Activated CD4-positive, alpha-beta T cell treated with anti-CD3 and anti-CD28 coated beads, Interleukin-2, amount 50 U/mL, for 24 hours (primary cell): ENCODE results near the gene SLC39A7.
A peak's percentile ranks its signal among the peaks of the same experiment; 100 is the strongest.

Source experiments
- DNase-seq, 2 donors: peaks; one replicate each; pipeline ENCODE4 v3.0.0-alpha.2; 2020; ENCODE audit warnings: low read depth in 1 of 2, low spot score in 1 of 2

The SLC39A7 gene

DNA sequence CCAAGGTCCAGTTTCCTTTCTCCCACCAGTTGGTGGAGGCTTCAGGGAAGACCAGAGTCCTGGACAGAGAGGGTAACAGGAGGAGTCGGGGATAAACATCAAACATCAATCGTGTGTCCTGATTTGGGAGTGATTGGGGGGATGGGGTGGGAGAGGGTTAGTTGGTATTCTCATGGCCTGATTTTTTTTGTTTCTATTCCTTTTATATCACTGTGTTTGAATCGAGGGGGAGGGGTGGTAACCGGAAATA is 3.4 kb downstream of the SLC39A7 start:
- DNase-seq = no peak

GRCh38 chr6:33204415-33205190 is 3.9 kb downstream of the SLC39A7 start, which contains the start of gene HSD17B8:
Gene HSD17B8 (plus strand): TSS chr6:33204655. CDS start chr6:33204669, 14 bp downstream.
- DNase-seq = peak; percentile 73 to 88

GRCh38 chr6:33205191-33206026 is 4.7 kb downstream of the SLC39A7 start:
- no peak for DNase-seq

DNA sequence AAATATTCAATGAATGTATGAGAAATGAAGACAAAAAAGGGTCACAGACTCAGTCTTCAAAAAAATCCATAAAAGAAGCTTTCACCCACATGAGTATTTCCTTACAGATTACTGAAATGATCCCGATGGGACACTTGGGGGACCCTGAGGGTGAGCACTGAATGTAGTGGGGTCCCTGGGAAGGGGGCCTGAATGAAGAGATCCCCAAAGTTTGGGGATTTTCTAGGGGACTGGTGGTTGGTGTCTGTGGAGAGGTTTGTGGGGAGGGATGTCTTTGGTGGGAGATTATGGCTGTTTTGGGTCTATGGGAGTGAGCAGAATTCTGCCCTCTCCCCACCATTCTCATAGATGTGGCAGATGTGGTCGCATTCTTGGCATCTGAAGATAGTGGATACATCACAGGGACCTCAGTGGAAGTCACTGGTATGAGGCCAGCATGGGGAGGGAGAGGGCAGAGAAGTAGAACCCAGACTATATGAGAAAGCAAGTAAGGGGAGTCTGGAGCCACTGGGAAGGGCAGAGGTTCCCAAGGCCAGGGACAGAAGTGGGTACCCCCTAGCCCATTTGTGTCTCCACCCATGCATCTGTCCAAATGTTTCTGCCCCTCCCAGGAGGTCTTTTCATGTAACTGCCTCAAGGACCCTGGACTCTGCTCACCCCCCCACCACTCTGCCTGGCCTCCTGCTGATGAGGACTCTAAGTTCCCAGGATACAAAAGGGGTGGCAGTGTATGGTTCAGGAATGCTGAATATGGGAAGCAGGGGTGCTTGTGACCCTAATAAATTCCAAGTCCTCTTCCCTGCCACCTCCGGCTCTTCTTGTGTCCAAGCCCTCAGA is 5.6 kb downstream of the SLC39A7 start:
- DNase-seq = no peak

- no peak for DNase-seq
Measured at GRCh38 chr6:33206864-33207551, 6.3 kb downstream of the SLC39A7 start.

DNA sequence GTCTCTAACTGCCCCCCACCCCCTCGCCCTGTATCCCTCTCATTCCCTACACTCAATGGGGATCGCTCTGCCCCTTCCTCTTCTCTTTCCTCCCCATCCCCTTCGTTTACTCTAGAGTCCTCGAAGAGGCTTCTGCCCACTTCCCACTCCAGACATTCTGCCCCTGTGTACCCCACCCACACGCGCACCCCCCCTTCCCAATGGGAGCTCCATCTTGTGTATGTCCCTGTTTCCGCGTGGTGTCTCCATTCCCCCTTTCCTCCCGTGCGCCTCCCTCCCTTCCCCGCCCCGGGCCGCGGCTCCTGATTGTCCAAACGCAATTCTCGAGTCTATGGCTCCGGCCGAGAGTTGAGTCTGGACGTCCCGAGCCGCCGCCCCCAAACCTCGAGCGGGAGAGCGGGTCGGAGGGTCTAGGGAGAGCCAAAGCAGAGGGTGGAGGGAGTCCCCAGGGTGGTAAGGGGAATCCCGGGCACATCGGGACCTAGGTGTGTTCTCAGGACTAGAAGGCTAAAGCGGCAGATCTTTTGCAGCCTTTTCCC is 7.0 kb downstream of the SLC39A7 start:
- DNase-seq = no peak

DNA sequence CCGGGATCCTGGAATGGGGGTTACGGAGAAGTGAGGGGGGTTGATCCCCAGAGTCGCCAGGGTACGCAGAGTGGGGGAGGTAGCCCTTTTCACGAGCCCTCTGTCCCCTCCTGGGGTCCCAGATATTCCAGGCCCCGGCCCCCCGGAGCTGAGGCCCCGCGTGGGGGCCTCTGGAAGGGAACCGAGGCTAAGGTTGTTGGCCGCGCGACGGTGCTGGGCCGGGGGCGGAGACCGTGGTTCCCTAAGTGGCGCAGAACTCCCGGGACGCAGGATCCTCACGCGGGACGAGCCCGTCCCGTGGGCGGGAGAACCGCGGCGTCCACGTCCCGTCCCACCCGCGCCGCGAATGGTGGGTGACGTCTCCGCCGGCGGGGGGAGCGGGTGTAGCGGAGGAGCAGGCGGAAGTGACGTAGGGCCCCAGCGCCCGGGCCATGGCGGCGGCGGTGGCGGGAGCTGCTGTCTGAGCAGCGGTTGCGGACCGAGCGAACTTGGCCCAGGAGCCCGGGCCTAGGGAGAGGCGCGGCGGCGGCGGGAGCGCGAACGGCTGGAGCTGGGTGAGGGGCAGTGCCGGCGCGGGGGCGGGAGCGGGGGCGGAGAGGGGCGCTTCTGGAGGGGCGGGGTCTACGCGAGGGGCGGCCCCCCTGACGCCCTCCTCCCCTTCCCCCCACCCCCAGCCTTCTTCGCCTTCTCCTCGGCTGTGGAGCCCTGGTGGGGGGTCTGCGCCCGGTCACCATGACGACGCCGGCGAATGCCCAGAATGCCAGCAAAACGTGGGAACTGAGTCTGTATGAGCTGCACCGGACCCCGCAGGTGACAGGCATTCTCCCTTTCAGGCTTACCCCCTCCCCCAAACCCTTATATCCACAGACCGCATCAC is 7.7 kb downstream of the SLC39A7 start, which contains the start of gene RING1:
RING1 (plus strand) TSS at position 410 of the 877 bp plus-strand sequence; CDS start at position 733, 323 bp downstream.
- peak; percentile 74 to 76 for DNase-seq

DNA sequence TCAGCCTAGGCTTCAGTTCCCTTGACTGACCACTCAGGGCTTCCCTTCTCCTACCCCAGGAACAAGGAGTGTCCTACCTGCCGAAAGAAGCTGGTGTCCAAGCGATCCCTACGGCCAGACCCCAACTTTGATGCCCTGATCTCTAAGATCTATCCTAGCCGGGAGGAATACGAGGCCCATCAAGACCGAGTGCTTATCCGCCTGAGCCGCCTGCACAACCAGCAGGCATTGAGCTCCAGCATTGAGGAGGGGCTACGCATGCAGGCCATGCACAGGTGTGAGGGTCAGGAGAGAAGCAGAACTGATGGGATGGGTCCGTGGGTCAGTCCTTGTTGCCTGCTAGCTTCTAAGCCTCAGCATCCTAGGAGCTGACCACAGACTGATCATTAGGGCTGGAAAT is 9.2 kb downstream of the SLC39A7 start:
- DNase-seq = no peak

DNA sequence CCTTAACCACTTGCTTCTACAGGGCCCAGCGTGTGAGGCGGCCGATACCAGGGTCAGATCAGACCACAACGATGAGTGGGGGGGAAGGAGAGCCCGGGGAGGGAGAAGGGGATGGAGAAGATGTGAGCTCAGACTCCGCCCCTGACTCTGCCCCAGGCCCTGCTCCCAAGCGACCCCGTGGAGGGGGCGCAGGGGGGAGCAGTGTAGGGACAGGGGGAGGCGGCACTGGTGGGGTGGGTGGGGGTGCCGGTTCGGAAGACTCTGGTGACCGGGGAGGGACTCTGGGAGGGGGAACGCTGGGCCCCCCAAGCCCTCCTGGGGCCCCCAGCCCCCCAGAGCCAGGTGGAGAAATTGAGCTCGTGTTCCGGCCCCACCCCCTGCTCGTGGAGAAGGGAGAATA is 10.5 kb downstream of the SLC39A7 start:
- no peak for DNase-seq

GRCh38 chr6:33211666-33212422 is 11.2 kb downstream of the SLC39A7 start:
- no peak for DNase-seq

DNA sequence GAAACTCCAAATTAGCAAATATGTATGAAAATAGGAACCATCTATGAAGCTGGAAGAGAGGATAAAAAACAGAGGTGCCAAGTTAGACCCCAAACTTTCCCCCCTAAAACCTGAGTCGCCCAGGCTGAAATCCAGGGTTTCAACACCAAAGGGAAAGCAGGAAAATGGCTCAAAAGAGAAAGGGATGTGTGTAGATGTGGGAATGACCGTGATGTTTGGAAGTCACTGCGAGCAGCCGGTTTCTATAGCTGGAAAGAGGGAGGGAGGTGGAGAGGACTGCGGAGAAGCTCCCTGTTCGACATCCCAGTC is 12.1 kb downstream of the SLC39A7 start:
- no peak for DNase-seq

GRCh38 chr6:33213166-33213988 is 12.7 kb downstream of the SLC39A7 start:
- DNase-seq = no peak

DNA sequence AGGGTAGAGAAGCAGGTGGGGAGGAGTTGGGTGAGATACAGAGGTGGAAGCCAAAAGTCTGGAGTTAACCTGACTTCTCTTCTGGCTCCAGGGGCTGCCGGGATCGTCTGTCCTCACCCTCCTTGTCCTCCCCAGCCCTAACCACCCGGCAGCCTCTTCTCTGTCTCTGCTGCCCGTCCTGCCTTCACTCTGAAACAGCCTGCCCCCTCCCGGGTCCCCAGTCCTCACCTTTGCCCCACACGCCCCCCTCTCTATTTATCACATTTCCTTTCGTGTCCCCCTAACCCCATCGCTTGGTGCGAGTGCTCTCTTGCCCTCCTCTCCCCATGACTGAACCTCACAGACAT is 13.3 kb downstream of the SLC39A7 start:
- DNase-seq = no peak

- DNase-seq = no peak
Measured at GRCh38 chr6:33215271-33216116, 14.8 kb downstream of the SLC39A7 start.

DNA sequence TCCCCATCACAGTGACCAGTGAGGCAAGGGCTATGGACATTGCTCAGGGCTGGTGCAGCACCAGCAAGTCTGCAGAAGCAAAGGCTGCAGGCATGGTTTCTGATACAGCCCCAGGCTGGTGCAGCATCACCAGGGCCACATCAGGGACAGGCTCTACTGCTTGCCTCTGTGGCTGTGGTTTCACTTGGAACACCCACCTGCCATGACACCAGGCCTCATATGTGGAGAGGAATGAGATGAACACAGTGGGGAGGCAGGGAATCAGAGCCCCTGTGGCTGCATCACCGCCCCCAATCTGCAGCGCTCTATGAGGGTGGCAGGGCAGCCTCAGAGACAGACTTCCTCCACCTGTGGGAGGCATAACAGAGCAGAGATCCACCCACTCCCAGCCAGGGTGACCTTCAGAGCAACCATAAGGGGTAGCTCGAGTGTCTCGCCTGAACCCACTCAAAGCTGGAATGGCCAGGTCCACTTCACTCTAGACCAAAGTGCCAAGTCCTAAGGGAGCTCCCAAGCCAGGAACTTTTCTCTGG is 15.5 kb downstream of the SLC39A7 start:
- no peak for DNase-seq

GRCh38 chr6:33217246-33217645 is 16.6 kb downstream of the SLC39A7 start:
- no peak for DNase-seq

DNA sequence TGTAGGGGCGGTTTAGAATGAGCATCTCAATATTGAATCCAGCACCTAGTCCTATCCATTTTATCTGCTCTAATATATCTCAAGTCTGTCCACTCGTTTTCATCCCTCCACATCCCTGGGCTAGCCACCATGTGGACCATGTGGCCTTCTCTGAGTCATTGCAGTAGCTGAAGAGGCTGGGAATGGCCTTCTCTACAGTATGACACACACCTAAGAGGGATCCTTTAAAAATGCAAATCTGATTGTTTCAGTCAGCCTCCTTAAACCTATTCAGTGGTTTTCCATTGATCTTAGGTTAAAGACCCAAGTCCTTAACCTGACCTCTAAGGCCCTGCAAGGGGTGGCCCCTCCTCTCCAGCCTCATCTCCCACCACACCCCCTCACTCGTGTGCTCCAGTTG is 17.0 kb downstream of the SLC39A7 start:
- no peak for DNase-seq
